GM18511 (cell line): ENCODE results near the gene MAEL.
"Not testable (repeated sequence)": the region's sequence is repeated elsewhere in the genome, so short reads cannot be mapped to it uniquely, and the experiment has no call there.

Source experiments
- ATAC-seq: cut with Tn5 transposase; IDR thresholded peaks from one replicate; pipeline ENCODE4 v1.9.1; 2021; ENCODE audit warnings: mild to moderate bottlenecking, moderate library complexity; ENCODE audit not compliant: unreplicated experiment

The MAEL gene

GRCh38 chr1:166977951-166978350, 11.1 kb upstream of the MAEL start:
- ATAC-seq = no peak

- peak; percentile 48 for ATAC-seq
Measured at GRCh38 chr1:166978821-166979220, 10.3 kb upstream of the MAEL start.

DNA sequence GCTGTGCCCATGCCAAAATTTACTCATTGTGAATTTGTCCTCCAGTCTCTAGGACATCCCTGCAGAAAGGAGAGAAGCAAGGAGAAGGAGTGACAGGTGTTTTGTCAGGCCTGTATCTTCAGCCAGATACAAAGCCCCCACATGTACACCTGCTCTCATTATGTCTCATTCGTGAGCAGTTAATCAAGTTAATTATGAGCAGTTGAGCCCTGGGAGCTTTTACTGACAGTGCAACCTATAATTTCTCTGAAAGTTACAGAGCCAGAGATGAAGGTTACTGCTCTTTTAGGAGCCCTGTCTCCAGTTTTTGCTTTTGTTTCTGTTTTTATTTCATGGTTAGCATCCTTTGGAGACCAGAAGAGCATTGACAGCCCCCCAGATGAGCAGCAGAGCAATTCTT, 8.7 kb upstream of the MAEL start:
- ATAC-seq = no peak

GRCh38 chr1:166980818-166981217, 8.3 kb upstream of the MAEL start:
- ATAC-seq = no peak

DNA sequence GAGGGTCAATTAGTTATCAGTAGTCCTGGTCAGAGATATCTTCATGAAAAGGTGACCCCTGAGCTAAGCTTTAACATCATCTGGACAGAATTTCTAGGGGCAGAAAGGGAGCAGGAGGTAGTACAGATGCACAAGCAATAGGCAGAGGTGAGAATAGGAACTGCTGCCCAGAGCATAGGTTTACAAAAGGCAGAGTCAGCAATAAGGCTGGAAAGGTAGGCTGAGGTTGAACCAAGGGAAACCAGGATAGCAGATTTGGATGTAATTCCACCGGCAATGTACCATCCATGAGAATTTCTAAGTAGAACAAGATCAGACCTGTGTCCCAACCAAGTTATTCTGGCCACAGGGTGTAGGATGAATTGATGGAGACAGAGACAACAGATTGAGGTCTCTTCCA, 7.5 kb upstream of the MAEL start:
- ATAC-seq = no peak

- peak; percentile 28 for ATAC-seq
Measured at GRCh38 chr1:166999075-166999474, 10.0 kb downstream of the MAEL start.

DNA sequence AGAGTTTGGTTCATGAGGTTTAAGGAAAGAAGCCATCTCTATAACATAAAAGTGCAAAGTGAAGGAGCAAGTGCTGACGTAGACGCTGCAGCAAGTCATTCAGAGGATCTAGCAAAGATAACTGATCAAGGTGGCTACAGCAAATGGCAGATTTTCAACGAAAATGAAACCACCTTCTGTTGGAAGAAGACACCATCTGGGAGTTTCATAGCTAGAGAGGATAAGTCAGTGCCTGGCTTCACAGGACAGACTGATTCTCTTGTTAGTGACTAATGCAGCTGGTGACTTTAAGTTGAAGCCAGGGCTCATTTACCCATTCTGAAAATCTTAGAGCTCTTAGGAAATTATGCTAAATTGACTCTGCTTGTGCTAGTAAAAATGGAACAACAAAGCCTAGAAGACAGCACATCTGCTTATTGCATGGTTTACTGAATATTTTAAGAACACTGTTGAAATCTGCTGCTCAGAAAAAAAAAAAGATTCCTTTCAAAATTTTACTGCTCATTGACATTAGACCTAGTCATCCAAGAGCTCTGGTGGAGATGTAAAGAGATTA, 10.5 kb downstream of the MAEL start:
- ATAC-seq = peak; percentile 48

DNA sequence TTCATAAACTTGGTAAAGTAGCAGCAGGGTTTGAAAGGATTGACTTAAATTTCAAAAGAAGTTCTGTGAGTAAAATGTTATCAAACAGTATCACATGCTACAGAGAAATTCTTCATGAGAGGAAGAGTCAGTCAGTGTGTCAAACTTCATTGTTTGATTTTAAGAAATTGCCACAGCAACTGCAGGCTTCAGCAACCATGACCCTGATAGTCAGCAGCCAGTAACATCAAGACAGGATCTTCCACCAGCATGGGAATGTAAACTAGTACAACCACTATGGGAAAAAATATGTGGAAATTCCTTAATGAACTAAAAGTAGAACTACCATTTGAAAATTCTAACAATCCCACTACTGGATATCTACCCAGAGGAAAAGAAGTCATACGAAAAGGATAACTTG, 11.5 kb downstream of the MAEL start:
- ATAC-seq = no peak

DNA sequence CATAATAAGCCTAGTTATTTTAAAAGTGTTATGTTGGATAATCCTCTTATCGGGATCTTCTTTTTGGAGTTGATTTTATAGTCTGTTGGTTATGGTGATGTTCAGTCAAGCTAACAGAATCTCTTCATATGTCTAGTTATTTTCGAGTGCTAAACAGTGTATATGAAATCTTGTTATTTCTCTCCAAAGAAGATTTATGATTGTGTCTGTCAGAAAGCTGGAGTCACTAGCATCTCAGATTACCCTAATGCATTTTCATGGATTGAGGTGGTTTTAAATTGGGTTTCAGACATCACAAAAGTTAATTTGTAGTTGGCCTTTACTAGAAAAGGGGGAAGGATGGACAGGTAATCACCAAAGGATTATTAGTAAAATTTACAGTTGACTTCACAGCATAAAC, 13.3 kb downstream of the MAEL start:
- no peak for ATAC-seq

GRCh38 chr1:167003711-167004110, 14.6 kb downstream of the MAEL start:
- ATAC-seq = no peak

DNA sequence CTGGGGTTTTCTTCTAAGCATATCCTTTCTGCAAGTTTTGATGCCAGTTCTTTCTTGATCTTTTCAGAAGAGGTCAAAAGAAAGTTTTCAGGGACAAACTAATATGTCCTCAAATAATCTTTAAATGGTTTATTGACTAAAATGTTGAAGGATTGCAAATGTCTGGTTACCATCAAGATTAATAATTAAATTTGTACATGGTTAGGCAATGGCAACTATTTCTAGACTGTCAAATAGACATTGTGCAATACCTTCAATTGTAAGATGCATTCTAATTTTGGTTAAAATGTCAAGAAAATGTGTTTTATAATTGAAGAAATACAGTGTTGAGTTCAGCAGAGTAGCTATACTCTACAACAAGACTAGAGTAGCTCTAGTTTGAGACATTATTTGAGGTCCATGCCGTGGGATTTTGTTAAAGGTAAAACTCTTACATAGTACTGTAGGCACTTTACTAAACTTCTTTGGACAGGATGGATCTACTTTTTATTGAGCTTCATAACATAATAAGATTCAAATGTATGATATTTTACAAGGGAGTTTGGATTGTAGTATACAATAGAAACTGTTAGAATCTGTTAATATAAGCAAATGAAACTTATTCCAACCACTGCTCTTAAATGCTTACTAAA, 22.6 kb downstream of the MAEL start:
- no peak for ATAC-seq

DNA sequence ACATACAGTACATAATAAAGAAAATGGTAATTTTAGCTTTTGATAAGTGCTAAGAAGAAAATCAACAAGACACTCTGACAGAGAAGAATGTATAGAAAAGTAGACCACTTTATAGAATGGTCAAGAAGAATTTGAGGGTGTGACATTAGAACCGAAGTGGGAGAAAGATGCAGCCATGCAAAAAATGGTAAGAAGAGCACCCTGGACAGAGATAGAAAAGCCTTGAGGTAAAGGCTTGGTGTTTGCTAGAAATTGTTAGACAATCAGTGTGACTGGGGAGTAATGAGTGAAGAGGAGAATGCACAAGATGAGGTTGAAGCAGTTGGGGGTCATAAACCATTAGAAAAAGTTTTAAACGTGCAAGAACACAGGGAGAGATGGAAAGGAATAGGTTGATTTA, 23.5 kb downstream of the MAEL start:
- no peak for ATAC-seq

DNA sequence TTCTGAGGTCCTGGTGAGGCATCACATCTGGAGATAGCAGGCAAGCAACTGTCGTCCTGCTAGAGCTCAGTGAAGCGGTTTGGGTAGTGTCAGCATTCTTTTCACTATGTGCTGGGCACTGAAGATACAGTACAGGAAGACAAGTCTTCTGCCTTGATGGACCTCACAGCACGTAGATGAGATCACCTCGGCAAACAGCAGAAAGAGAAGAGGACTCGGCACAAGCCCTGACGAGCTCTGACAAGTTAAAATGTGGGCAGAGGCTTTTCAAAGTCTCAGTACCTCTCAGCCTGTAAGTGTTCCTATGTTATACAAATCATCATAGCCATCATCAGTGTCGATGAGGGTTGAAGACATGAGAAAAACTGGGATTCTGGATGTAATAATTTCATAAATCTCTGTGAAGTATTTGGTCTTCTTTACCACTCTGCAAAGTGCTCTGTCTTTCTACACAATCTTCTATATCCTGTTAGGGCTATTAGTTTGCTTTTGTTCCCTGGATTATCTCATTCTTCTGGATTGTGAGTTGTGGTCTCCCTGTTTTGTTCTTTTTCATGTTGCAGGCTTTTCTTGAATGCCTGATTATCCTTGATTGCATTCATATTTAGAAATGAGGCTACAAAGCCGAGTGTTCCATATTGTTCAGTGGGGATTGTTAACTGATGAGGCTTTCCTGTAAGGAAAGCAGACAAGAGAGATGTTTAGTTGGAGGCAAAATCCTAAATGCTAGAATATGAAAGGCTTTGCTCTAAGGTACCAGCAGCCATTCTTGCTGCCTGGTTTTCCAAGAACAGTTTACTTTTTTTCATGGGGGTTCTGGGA, 24.2 kb downstream of the MAEL start:
- no peak for ATAC-seq

DNA sequence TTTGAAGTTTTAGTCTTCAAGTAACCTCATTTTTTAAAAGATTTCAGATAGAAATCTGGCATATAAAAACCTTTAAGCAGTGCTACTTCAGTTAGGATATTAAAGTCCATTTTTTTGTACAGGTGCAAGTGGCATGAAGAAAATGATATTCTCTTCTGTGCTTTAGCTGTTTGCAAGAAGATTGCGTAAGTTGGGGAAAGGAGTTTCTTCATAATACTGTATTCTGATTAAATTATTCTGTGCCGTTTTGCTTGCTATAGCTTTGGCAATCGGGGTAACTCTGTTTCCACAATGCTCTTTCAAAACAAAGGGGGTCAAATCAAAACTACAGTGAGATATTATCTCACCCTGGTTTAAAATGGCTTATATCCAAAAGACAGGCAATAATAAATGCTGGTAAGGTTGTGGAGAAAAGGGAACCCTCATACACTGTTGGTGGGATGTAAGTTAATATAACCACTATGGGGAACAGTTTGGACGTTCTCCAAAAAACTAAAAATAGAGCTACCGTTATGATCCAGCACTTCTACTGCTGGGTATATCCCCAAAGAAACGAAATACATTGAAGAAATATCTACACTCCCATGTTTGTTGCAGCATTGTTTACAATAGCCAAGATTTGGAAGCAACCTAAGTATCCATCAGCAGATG, 27.1 kb downstream of the MAEL start:
- no peak for ATAC-seq

DNA sequence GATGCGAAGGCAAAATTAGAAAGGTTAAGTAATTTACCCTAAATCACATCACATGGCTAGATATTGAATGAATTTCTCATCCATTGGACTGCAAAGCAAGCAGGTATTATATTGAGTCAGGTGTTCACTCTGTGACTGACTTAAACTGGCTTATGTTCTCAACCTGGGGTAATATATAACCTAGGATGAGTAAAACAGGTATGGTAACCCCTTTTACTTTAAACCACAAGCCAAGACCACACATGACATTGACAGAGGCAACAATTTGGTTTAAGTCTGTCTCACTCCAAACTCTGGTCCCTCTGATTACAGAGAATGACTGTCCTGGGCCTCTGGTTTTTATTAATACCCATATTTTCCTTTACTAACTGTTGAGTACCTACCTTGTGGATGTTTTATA, 33.3 kb downstream of the MAEL start:
- peak; percentile 94 for ATAC-seq

GRCh38 chr1:167029553-167029952, 40.5 kb downstream of the MAEL start:
- ATAC-seq = not testable (repeated sequence)

GRCh38 chr1:167033646-167034045, 44.6 kb downstream of the MAEL start:
- ATAC-seq = no peak

DNA sequence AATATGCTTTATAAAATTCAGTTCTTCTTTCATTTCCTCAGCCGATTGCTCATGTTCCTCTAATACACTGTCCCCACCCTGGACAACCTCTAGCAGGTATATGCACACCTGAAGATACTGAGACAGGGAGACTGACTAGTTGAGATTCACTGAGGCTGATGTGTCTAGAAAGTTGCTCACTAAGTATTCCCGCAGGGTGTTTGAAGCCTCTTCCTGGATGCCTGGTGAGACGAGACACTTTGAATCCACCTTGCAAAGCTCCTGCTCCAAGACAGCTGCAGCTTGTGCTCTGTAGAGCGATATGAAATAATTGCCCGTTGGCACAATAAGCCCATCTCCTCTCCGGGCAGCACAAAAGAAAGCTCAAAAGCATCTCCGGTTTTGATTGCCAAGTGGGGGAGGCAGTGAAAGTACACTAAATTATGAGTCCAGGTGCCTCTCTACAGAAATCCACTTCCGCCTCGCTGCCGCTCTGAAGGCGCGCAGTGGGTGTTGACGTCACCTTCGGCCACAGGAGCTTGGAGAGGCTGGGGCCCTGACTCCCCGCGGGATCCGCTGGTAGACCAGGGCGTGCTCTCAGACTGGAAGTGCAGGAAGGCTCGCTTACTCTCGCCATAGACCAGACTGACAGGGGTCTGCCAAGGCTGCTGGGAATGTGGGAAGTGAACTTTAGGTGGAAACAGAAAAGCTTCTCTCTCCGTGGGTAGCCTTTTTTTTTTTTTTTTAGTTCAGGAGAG, 54.8 kb downstream of the MAEL start:
- peak; percentile 100 for ATAC-seq

DNA sequence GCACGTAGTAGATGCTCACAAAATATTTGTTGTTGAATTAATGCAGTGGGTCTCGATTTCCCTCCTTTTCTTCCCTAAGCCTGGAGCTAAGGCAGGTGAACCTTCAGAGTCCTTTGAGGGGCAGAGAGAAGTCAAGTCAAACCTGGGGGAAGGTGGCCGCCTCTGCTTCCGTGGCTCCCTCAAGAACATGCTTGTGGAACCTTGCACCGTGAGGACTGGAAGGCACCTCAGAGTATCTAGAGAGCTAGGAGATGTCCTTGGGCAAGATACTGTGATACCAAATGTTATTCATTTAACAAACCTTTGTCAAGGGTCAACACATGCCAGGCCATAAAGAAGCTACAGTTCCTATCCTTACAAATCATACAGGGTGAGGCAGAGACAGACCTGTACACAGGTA, 62.8 kb downstream of the MAEL start:
- ATAC-seq = no peak

DNA sequence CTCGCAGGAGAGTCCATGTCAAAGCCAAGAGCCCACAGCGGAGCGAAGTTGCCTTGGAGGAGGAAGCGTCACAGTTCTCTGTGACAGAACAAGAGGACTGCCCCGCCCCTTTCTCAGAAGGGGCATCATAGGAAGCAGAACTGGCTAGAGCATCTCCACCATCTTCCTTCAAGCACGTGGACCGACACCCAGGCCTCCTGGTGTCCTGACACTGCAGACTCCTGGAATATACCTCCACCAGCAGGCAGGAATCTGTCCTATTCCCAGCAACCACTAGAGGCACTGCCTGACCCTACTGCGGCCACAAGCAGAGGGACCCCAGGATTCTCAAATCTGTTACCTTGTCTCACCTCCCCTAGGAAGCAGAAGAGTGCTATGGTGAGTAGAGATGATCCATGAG, 63.3 kb downstream of the MAEL start:
- ATAC-seq = no peak

- ATAC-seq = no peak
Measured at GRCh38 chr1:167054531-167054930, 65.5 kb downstream of the MAEL start.
